IPS-11a (cell line): ENCODE data around the gene CD7.

Experiments
- H3K4me3 ChIP-seq: one replicate; pipeline ENCODE4 v1.5.1; 2013; ENCODE audit warnings: low read depth, low read length, control low read depth

CD7 gene

DNA sequence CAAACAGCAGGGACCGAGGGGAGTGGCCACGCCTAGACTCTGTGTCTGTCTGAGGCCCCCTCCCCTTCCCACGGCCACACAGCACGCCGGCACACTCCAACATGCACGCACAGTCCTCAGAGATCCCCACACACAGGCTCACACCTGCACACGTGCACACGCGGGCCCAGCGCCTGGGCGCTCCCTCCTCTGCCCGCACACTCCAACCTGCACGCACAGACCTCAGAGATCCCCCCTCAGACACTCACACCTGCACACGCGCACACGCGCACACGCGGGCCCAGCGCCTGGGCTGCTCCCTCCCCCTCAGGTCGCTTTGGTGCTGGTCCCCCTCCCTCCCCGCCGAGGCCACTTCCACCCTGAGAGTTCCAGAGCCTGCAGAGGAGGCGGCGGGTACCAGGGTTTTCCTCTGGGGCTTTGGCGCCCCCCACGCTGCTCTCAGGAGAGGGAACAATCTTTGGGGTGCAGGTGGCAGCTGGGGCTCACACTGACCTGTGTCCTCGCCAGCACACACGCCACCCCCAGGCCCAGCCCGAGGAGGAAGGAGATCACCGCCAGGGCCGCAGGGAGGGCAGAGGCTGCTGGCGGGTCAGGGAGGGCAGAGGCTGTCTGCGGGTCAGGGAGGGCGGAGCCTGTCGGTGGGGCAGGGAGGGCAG is 1.6 kb downstream of the CD7 start:
- no peak overlapping the region for H3K4me3 ChIP-seq

DNA sequence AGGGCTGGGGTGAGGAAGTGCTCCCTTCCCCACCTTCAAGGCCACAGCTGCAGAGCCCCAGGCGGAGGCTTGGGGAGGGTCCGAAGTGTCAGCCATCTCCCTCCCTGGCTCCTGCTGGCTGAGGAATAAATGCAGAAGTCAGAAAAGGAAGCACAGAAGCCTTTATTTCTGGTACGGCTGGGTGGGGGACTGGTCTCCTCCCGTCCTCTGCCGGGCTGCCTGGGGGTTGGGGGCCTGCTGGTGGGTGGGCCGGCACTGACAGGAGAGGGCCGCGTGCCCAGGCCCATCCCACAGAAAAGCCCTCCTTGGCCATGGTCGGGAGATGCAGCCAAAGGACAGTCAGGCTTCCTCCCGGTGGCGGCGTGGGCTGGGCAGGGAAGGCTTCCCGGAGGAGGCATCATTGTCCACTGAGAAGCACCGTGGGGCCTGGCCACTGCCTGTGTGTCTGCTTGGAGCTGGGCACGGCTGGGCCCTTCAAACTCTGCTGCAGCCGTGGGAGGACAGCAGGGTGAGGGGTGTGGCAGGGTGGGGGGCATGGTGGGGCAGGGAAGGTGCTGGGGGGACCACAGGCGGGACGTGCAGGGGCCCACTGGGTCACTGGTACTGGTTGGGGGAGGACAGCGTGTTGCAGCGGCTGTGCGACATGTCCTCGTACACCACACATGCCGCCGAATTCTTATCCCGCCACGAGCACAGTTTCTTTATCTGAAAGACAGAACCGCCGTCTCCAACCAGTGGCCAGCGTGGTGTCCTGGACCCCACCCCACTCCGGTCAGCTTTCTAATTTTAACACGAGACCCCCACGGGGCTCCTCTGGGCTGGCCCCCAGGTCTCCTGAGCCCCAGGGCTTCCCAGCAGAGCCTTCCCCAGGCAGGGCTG is 2.4 kb downstream of the CD7 start:
- H3K4me3 ChIP-seq: no peak overlapping the region

DNA sequence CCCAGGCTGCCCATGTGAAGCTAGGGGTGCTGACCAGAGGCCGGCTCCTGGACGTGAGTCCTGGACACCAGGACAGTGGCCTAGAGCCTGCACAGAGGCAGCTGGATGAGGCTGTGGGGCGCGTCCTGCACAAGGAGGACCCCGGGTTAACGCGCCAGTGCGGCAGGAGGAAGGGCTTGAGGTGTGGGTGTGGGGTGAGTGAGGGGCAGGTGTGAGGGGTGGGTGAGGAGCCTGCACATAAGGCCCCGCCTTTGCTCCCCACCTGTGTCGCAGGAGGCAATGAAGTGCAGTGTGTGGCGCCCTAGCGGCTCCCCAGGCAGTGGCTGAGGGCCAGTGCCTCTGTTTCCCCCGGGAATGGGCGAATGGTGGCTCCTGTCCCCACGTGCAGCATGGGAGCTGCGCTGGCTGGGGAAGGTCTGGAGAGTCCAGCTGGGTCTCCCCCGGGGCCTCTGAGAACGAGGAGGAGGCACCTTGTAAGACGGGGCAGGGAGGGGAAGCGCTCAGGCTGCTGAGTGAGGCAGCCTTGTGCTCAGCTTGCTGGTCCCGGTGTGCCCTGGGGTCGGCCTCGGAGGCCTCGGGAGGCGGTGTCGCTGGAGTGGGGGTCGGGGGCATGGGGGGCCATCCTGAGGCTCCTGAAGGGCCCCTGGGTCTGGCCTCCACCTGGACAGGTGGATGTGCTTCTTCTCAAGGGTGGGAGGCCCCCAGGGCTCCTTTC is 3.2 kb downstream of the CD7 start:
- H3K4me3 ChIP-seq: no peak overlapping the region

DNA sequence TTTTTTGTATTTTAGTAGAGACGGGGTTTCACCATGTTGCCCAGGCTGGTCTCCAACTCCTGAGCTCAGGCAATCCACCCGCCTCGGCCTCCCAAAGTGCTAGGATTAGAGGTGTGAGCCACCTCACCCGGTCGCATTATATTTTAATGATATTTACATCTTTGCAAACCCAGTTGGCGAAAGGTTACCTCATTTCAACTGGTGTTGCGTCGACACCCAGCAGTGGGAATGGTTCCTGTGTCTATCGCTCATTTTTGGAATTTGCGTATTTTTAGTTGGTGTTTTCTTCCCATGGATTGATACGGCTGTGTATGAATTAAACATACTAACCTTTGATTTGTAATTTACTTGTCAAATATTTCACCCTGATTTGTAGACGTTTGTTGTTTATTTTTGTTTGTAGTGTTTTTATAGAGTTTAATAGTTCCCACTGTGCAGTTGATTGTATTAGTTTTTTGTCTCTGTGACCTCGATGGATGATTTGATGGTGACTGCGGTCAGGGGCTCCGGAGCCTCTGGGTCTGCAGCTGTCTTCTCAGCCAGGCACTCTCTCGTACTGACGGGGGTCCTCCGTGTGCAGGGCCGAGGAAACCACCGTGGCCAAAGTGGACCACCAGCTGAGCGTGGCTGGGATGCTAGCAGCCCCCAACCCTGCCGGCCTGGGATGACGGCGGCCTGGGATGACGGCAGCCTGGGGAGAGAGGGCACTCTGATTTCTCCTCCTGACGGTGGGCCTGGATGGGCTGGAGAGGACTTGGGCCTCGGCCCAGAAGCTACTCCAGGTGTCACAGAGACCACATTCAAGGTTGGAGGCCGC is 4.0 kb downstream of the CD7 start:
- no peak overlapping the region for H3K4me3 ChIP-seq

DNA sequence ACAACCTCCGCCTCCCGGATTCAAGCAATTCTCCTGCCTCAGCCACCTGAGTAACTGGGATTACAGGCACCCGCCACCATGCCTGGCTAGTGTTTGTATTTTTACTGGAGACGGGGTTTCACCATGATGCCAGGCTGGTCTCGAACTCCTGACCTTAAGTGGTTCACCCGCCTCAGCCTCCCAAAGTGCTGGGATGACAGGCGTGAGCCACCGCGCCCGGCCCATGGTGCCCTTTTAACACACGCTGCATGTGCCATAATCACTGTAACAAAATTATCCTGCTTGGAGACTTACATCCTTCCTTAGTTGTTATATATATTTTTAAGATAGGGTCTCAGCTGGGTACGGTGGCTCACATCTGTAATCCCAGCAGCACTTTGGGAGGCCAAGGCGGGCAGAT is 5.4 kb downstream of the CD7 start:
- no peak overlapping the region for H3K4me3 ChIP-seq

DNA sequence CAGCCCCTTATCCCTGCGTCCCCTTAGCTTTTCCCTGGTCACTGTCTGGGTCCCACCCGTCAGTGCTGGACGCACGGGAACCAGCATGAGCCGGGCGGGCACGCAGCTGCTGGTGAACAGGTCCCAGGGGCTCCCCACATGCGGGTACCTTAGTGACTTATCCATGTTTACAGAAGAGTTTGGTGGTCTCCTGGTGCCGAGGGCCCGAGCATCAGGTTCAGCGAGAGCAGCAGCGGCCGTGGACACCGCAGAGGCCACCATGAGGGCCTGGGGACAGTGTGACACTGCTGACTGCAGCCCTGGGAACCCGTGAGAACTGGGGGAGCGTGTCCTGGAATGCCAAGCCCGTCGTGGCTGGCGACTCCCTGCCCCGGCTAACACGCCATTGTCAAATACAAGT is 6.5 kb downstream of the CD7 start:
- H3K4me3 ChIP-seq: no peak overlapping the region

DNA sequence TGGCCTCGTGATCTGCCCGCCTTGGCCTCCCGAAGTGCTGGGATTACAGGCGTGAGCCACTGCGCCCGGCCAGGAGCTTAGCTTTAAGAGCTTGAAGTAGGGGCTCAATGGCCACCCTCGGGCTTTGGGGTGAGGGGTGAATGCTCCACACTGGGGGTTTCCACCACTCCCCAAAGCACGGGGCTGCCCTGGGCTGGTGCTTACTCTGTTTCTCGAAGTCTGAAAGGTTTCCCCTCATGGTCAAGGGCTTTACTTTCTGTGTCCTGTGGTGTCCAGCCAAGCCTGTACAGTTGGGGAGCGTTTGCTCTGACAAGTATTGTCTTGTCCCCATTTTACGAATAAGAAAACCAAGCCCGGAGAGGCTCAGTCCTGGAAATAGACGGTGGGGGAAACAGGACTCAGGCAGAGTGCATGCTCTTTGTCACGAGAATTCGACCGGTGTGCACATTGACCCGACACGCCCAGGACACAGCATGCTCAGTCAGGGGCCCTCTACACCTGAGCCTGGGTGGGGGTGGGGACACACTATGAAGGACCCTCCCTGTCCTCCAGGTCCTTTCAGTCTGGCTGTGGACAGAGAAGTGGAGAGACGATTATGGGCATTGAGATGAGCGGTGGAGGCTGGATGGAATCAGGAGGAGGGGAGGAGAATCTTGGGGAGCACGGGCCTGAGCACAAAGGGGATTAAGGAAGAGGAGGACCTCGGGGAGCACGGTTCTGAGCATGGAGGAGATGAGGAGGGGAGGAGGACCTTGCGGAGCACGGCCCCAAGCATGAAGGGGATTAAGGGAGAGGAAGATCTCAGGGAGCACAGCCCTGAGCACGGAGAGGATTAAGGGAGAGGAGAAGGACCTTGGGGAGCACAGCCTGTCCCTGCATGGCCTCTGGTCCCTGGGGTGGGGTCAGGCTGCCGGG is 7.5 kb downstream of the CD7 start:
- no peak overlapping the region for H3K4me3 ChIP-seq

DNA sequence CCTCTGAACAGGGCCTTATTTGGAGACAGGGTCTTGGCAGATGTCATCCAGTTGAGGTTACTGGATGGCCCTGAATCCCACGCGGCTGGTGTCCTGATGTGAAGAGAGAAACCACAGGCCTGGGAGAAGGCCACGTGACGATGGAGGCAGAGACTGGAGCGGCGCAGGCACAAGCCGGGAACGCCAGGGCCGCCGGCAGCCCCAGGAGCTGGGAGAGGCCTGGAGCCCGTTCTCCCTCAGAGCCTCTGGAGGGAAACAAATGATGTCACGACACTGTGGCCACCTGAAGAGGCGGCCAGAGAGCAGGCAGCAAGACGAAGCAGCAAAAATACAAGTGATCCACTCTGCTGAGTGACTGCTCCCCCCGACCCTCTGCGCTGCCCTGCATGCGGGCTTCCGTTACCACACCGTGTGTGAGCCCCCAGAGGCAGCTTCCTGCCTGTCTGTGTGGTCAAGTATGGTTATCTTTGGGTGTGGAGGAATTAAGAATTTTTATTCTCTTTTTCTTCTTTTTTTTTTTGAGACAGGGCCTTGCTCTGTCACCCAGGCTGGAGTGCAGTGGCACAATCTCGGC is 11.6 kb downstream of the CD7 start:
- H3K4me3 ChIP-seq: no peak overlapping the region

DNA sequence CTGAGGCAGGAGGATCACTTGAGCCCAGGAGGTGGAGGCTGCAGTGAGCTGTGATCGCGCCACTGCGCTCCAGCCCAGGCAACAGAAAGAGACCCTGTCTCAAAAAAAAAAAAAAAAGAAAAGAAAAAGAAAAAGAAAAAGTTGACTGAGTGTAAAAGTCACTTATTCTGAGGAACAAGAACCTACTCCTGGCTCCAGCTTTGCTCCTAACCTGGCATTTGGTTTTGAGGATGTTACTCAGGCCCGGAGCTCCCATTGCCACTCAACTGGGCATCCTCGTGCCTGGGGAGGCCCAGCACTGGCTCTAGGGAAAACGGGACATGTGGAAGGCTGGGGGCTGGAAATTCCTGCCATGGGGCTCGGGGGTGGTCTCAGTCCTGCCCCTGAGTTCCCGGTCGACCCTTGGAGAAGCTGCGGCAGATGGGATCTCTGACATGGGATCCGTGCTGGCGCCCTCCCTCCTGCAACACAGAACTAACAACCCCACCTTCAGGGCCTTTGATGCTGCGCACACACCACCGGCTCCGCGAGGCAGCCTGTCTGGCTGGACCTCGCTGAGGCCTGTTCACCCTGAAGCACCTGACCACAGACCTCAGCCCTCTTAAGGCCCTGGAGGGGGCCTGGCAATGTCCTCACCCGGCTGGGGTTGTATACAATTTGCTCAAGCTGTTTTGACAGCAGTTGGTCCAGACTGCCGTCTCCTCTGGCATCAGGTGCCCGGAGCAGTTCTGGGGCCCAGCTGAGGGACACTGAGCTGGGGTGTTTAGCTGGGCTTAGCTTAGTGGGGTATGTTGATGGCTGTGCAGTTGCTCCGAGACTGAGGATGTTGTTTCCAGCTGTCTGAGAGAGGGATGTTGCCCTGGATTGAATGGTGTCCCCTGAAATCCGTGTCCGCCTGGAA is 12.3 kb downstream of the CD7 start:
- no peak overlapping the region for H3K4me3 ChIP-seq

DNA sequence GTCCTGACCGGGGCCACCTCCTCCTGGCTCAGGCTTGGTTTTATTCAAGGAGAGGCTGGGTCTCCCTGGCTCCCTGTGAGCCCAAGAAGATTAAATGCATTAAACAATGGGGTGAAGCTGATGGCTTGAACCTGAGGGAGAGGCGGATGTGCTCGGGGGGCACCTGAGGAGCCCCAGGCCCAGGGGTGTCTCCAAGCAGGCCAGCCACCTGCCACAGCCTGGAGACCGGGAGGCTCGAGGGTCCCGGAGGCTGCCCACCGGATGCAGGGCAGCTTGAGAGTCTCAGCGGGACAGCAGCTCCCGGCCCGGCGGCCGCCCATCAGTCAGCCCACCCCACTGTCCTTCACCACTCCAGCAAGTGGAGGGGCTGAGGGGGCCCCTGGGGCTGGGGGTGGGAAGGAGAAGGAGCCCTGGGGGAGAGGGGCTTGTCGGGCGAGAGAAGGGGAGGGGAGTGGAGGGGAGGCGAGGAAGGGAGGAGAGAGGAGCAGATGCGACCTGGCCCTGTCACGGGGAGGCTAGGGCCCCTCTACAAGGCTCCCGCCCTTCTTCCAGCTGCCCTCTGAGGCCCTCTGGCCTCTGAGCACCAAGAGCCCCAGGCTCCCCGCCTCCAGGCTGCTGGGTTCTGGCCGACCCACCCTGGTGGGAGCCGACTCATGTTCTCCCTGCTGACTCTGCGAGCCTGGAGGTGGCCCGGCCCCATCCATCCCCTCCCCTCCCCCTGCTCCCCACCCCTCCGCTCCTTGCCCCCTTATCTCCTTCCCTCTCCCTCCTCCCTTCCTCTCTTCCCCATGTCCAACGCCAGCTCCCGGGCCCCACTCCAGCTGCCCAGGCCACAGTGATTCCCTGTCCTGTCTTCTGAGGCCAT is 13.2 kb downstream of the CD7 start:
- no peak overlapping the region for H3K4me3 ChIP-seq

DNA sequence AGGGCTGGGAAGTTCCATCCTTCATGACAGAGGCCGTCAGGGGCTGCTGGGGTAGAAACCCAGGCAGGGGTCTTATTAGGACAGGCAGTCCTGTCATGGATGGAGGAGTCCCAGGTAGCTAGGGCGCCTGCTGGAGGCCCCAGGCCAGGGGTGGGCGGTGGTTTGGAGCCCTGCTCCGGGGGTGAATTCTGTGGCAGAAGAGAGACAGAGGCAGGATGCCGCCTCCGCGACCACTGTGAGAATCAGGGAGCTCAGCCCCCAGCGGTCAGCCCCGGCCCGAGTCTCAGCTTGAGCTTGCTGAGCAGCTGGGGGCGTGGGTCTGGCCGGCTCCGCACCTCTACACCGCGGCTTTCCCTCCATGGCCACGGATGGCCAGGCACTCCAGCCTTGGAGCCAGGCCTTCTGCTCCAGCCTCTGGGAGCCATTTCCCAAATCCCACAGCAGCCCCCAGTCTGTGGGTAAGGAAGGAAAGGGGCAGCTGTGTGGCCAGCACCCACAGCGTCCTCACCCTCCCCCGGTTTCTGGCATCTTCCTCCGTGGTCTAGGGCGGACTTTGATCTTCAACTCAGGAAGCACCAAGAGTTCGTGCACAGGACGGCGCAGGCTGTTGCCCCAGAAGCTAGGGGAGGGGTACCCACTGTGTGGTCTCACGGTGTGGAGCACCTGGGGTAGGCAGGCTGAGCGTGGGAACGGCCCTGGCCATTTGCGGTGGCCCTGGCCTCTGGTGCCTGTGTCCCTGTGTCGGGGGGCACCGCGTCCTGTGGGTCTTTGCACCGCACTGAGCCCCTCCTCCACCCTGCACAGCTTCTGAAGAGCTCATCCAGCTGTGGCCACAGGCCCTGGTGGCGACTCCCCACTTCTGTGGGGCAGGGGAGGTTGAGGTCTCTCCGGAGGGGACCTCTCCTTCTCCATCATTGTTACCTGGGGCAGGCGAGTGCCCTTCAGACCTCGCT is 14.1 kb downstream of the CD7 start:
- H3K4me3 ChIP-seq: no peak overlapping the region

DNA sequence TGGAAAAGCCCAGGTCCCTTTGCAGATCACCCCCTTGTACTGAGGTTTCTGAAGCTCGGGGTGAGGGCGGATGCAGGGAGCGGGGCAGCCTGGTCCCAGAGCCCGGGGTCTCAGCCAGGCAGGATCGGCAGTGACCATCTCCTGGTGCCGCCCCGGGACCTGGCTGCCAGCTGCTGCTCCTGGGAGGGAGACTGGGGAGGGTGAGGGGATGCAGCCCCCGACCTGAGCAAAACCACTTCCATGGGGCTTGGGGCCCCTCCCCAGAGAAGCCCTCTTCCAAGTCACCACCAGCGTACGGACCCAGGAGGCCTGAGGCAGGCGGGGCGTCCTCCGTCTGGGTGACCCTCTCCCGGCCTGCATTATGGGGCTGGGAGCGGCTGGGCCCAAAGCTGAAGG is 14.8 kb downstream of the CD7 start:
- no peak overlapping the region for H3K4me3 ChIP-seq

DNA sequence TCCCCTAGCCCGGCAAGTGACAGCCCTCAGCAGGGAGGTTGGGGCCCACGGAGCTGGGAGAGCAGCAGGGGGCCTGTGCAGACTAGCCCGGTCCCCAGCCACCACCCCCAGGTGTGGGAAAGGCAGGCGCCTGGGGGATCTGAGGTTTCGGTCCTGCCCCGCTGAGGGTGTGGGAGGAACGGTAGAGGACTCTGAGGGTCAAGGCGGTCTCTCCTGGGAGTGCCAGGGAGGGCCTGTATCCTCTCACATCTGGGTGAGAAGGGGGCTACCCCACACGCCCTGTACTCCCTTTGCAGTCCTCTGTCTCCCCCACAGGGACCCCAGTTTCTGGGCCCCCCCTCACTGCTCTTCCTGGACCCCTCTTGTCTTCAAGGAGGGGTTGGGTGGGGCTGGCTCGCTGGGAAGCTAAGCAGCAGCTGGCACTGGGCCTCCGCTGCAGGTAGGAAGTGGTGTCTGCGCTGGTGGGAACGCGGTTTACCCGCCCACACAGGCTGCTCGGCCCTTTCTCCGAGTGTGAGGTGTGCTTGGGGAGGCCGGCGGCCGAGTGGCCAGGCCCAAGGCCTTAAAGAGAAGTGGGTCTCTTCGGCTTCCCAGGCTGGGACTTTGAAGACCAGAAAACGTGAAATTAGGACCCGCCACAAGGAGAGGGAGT is 15.4 kb downstream of the CD7 start:
- no peak overlapping the region for H3K4me3 ChIP-seq

DNA sequence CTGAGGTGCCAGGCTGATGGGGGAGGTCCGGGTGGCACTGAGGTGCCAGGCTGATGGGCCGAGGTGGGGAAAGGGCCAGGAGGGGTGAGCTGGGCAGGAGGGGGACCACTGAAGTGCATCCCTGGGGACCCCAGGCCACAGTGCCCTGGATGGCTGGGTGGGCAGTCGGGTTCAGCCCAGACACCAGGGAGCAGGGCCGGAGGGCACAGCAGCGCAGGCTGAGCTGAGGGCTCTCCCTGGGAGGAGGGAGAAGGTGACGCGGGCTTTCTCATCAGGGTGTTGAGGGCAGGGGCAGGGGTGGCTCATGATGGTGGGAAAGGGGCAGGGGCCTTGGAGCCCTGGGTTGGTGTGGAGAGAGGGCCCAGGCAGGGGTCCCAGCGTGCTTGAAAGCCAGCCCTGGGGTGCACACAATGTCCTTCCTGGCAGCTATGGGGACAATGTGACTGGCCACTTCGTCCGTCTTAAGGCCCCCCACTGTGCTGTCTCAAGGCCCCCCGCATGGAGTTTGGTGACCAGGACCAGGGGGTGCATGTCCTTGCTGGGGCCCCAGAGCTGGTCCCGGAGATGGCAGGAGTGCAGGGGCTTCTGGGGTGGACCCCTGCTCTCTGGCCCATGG is 16.0 kb downstream of the CD7 start:
- no peak overlapping the region for H3K4me3 ChIP-seq

DNA sequence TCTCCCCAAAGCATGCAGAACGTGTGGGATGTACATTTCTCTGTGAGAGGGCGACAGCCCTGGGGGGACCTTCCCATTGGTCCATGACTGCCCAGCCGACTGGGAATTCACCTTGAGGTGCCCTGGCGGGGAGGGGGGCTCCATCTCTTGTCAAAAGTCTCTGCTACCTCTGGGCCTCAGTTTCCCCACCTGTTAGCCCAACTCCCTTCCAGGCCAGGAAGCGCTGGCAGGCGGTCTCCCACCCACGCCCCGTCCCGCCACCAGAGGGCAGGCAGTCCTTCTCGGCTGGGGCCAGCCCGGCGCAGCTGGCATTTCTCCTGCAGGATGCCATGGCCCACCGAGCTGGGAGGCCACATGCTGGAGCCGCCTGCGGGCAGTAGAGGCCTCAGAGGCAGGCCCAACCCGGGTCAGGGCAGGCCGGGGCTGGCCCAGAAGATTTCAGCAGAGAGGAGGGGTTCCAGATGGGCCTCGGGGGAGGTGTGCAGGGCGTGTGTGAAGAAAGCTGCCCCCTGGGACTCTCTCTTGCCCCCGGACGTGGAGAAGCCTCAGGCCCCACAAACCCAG is 16.6 kb downstream of the CD7 start:
- no peak overlapping the region for H3K4me3 ChIP-seq
